ENCODE measurements around the gene USP34.
A peak's percentile ranks its signal among the peaks of the same experiment; 100 is the strongest.

USP34 gene

GRCh38 chr2:61263830-61264229 lies 207.1 kb downstream of the USP34 start:
- no peak for DNase-seq
- no peaks in the 10 kb centered on the region for H3K27me3 ChIP-seq (replicated peaks)
- no peak overlapping the region for H3K27ac ChIP-seq
- TF ChIP-seq, protein P1, sequence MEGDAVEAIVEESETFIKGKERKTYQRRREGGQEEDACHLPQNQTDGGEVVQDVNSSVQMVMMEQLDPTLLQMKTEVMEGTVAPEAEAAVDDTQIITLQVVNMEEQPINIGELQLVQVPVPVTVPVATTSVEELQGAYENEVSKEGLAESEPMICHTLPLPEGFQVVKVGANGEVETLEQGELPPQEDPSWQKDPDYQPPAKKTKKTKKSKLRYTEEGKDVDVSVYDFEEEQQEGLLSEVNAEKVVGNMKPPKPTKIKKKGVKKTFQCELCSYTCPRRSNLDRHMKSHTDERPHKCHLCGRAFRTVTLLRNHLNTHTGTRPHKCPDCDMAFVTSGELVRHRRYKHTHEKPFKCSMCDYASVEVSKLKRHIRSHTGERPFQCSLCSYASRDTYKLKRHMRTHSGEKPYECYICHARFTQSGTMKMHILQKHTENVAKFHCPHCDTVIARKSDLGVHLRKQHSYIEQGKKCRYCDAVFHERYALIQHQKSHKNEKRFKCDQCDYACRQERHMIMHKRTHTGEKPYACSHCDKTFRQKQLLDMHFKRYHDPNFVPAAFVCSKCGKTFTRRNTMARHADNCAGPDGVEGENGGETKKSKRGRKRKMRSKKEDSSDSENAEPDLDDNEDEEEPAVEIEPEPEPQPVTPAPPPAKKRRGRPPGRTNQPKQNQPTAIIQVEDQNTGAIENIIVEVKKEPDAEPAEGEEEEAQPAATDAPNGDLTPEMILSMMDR (IDR thresholded peaks at IDR 0.05; ENCODE audit: low read depth, low read length, missing control alignments): no peak
- no peak overlapping the region for H3K4me3 ChIP-seq (ENCODE audit: low read depth, low read length)
- peaks cover 11% of the 10 kb centered on the region for H3K36me3 ChIP-seq (replicated peaks)
- in situ Hi-C loops (cut with HindIII; ENCODE audit: low pct_ligation_motif_present, low sequenced_read_pairs): no loop called here

GRCh38 chr2:61262699-61263098 lies 208.2 kb downstream of the USP34 start:
- Histone ChIP-seq H3K27me3 (replicated peaks) (no peaks in the 10 kb centered on the region), H3K36me3 (replicated peaks) (peaks cover 17% of the 10 kb centered on the region), H3K27ac (no peak overlapping the region), H3K4me3 (ENCODE audit: low read depth, low read length) (no peak overlapping the region)
- peak; percentile 36 for DNase-seq
- TF ChIP-seq, protein P1 (IDR thresholded peaks at IDR 0.05; ENCODE audit: low read depth, low read length, missing control alignments): no peak
- in situ Hi-C loops (cut with HindIII; ENCODE audit: low pct_ligation_motif_present, low sequenced_read_pairs): no loop called here

DNA sequence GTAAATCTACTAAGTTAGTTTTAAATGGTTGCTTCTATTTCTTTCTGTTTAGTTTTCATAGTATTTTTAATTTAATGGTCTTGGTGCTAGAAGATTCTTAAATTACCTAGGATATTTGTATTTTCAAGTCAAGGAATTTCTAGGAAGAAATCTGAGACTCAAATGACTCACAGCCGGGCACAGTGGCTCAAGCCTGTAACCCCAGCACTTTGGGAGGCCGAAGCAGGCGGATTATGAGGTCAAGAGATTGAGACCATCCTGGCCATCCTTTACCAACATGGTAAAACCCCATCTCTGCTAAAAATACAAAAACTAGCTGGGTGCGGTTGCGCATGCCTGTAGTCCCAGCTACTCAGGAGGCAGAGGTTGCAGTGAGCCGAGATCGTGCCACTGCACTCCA lies 213.4 kb downstream of the USP34 start:
- DNase-seq: peak; percentile 24
- Histone ChIP-seq H3K27ac (no peak overlapping the region), H3K27me3 (replicated peaks) (no peaks in the 10 kb centered on the region), H3K4me3 (ENCODE audit: low read depth, low read length) (no peak overlapping the region), H3K36me3 (replicated peaks) (peaks cover 12% of the 10 kb centered on the region)
- in situ Hi-C loops (cut with HindIII; ENCODE audit: low pct_ligation_motif_present, low sequenced_read_pairs): no loop called here
- TF ChIP-seq, protein P1 (IDR thresholded peaks at IDR 0.05; ENCODE audit: low read depth, low read length, missing control alignments): no peak

- peak; percentile 66 for DNase-seq
- TF ChIP-seq, protein P1 (IDR thresholded peaks at IDR 0.05; ENCODE audit: low read depth, low read length, missing control alignments): no peak
- H3K36me3 ChIP-seq (replicated peaks): peaks cover 9% of the 10 kb centered on the region
- no peak overlapping the region for H3K4me3 ChIP-seq (ENCODE audit: low read depth, low read length)
- peak overlapping the region; percentile 55 for H3K27ac ChIP-seq
- H3K27me3 ChIP-seq (replicated peaks): no peaks in the 10 kb centered on the region
- in situ Hi-C loops (cut with HindIII; ENCODE audit: low pct_ligation_motif_present, low sequenced_read_pairs): no loop called here
These were observed 215.1 kb downstream of the USP34 start for GRCh38 chr2:61255580-61256437.

DNA sequence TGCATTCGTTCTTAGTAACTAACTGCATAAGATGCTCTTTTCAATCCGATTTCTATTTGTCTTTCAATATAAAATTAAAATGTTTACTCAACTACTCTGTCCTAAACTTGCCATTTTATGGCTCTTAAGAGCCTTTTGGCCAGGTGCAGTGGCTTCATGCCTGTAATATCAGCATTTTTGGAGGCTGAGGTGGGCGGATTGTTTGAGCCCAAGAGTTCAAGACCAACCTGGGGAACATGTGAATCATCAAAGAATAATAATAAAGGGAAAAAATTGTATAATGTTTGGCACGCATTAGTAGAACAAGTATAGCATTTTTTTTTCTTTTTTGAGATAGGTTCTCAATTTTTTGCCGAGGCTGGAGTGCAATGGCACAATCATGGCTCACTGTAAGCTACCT lies 216.4 kb downstream of the USP34 start:
- in situ Hi-C loops (cut with HindIII; ENCODE audit: low pct_ligation_motif_present, low sequenced_read_pairs): no loop called here
- Histone ChIP-seq H3K27ac (no peak overlapping the region), H3K36me3 (replicated peaks) (peaks cover 14% of the 10 kb centered on the region), H3K27me3 (replicated peaks) (no peaks in the 10 kb centered on the region), H3K4me3 (ENCODE audit: low read depth, low read length) (no peak overlapping the region)
- DNase-seq: no peak
- TF ChIP-seq, protein P1 (IDR thresholded peaks at IDR 0.05; ENCODE audit: low read depth, low read length, missing control alignments): no peak

Measured in brain microvascular endothelial cell (primary cell).